H1 (cell line): Measurements from ENCODE around the gene TGM3. TPM values are rescaled to one million over a fixed set of nuclear protein-coding genes. Genes with fewer than 3 reads are reported as not detected.

Experiments used
- CTCF ChIA-PET: fragments of 300-600 bp; sonication (Branson Sonifier 250); formaldehyde crosslinking; loops from one replicate; lab custom pipeline; 2021; ENCODE audit not compliant: partially characterized antibody; lab: Charles Lee
- POLR2A ChIA-PET: fragments of 300-600 bp; sonication (Branson Sonifier 250); formaldehyde crosslinking; loops from one replicate; lab custom pipeline; 2021; ENCODE audit warnings: inconsistent platforms; ENCODE audit not compliant: partially characterized antibody; lab: Charles Lee
- DNase-seq, 2 experiments: peaks; one replicate each; pipeline versions ENCODE4 v3.0.0 to v3.0.0-alpha.2; 2010 to 2022; ENCODE audit warnings: low spot score in 2 of 2, low read depth in 1 of 2, mixed read lengths in 1 of 2
- FAIRE-seq: peaks from 2 replicates; lab custom pipeline; 2011; peaks lifted over from hg19 to GRCh38; lab: Jason Lieb, UNC
- H2AFZ ChIP-seq: 2 replicates; pipeline ENCODE4 v1.8.1; 2012; ENCODE audit warnings: low read length, inconsistent platforms
- H2AK5ac ChIP-seq: 2 replicates; pipeline ENCODE4 v1.6.1; 2013; ENCODE audit warnings: low read depth, low read length
- H2BK120ac ChIP-seq: replicated peaks from 2 replicates; pipeline ENCODE3; 2013; ENCODE audit warnings: low read depth, low read length, inconsistent platforms
- H2BK12ac ChIP-seq: 2 replicates; pipeline ENCODE4 v1.6.1; 2013; ENCODE audit warnings: low read depth, low read length
- H2BK15ac ChIP-seq: 2 replicates; pipeline ENCODE4 v1.6.1; 2013; ENCODE audit warnings: low read length
- H2BK20ac ChIP-seq: 2 replicates; pipeline ENCODE4 v1.6.1; 2013; ENCODE audit warnings: low read length
- H2BK5ac ChIP-seq: 2 replicates; pipeline ENCODE4 v1.6.1; 2013; ENCODE audit warnings: low read depth, low read length
- H3K14ac ChIP-seq: 2 replicates; pipeline ENCODE4 v1.6.1; 2013; ENCODE audit warnings: inconsistent platforms; ENCODE audit not compliant: insufficient read length
- H3K18ac ChIP-seq: 2 replicates; pipeline ENCODE4 v1.6.1; 2013; ENCODE audit warnings: low read length; ENCODE audit errors: extremely low read depth
- H3K23ac ChIP-seq: 2 replicates; pipeline ENCODE4 v1.6.1; 2013; ENCODE audit warnings: inconsistent platforms; ENCODE audit not compliant: insufficient read length
- H3K23me2 ChIP-seq: 2 replicates; pipeline ENCODE4 v1.6.1; 2013; ENCODE audit warnings: low read depth, low read length
- H3K27ac ChIP-seq: 2 replicates; pipeline ENCODE4 v1.6.1; 2011; ENCODE audit warnings: low read depth, low read length, inconsistent platforms
- H3K27me3 ChIP-seq, 4 experiments: replicated peaks in 1 of 4; 1 replicate in 1 of 4; 2 replicates in 3 of 4; pipeline versions ENCODE4 v1.6.1 to v1.8.1; 2011 to 2013; ENCODE audit warnings: low read length in 3 of 4, mild to moderate bottlenecking in 3 of 4, inconsistent platforms in 2 of 4, mixed read lengths in 2 of 4, moderate library complexity in 1 of 4; ENCODE audit not compliant: control insufficient read depth in 3 of 4, insufficient read depth in 3 of 4; ENCODE audit errors: extremely low read depth in 1 of 4
- H3K36me3 ChIP-seq, 4 experiments: 2 replicates each; pipeline versions ENCODE4 v1.6.1 to v1.8.1; 2011 to 2013; ENCODE audit warnings: mild to moderate bottlenecking in 4 of 4, low read length in 3 of 4, moderate library complexity in 2 of 4, control low read depth in 1 of 4, inconsistent platforms in 1 of 4; ENCODE audit not compliant: insufficient read depth in 4 of 4, control insufficient read depth in 2 of 4
- H3K4ac ChIP-seq: replicated peaks from 2 replicates; pipeline ENCODE3; 2013; ENCODE audit warnings: low read length, low read depth, mixed read lengths, inconsistent platforms; ENCODE audit not compliant: insufficient read length
- H3K4me1 ChIP-seq, 4 experiments: replicated peaks in 1 of 4; 1 replicate in 1 of 4; 2 replicates in 3 of 4; pipeline versions ENCODE4 v1.6.1 to v1.8.1; 2011 to 2013; ENCODE audit warnings: low read length in 3 of 4, inconsistent platforms in 2 of 4, mixed read lengths in 1 of 4; ENCODE audit not compliant: insufficient read depth in 4 of 4, control insufficient read depth in 3 of 4
- H3K4me2 ChIP-seq, 2 experiments: 2 replicates each; pipeline versions ENCODE4 v1.6.1 to v1.8.1; 2011 to 2013; ENCODE audit warnings: low read depth in 2 of 2, low read length in 2 of 2, control low read depth in 1 of 2, inconsistent platforms in 1 of 2, mild to moderate bottlenecking in 1 of 2; ENCODE audit not compliant: insufficient read depth in 1 of 2
- H3K4me3 ChIP-seq, 4 experiments: fragments of 200-600, 300-600 bp in 1 of 4; sonication (generic), shearing (Covaris generic), sonication (Bioruptor Twin) in 1 of 4; 2 replicates each; pipeline versions ENCODE4 v1.5.1 to v1.8.1; 2011 to 2016; ENCODE audit warnings: low read length in 4 of 4, low read depth in 3 of 4, control low read depth in 2 of 4, inconsistent platforms in 2 of 4, mild to moderate bottlenecking in 2 of 4, mixed read lengths in 1 of 4, moderate library complexity in 1 of 4; ENCODE audit not compliant: insufficient read depth in 2 of 4; ENCODE audit errors: extremely low read depth in 1 of 4
- H3K56ac ChIP-seq: replicated peaks from 2 replicates; pipeline ENCODE3; 2013; ENCODE audit warnings: low read depth, mild to moderate bottlenecking, mixed read lengths, low read length, inconsistent platforms; ENCODE audit not compliant: insufficient read length
- H3K79me1 ChIP-seq: 2 replicates; pipeline ENCODE4 v1.6.1; 2013; ENCODE audit warnings: low read depth, low read length, control low read depth
- H3K79me2 ChIP-seq, 2 experiments: 2 replicates each; pipeline versions ENCODE4 v1.6.1 to v1.8.1; 2012 to 2013; ENCODE audit warnings: low read length in 2 of 2, mild to moderate bottlenecking in 2 of 2, inconsistent platforms in 1 of 2; ENCODE audit not compliant: insufficient read depth in 2 of 2, control insufficient read depth in 1 of 2
- H3K9ac ChIP-seq, 4 experiments: replicated peaks in 1 of 4; 1 replicate in 1 of 4; 2 replicates in 3 of 4; pipeline versions ENCODE4 v1.6.1 to v1.8.1; 2011 to 2013; ENCODE audit warnings: low read depth in 3 of 4, low read length in 3 of 4, control low read depth in 2 of 4, mild to moderate bottlenecking in 2 of 4, moderate library complexity in 2 of 4, inconsistent platforms in 1 of 4; ENCODE audit errors: extremely low read depth in 1 of 4
- H3K9me3 ChIP-seq, 2 experiments: 2 replicates each; pipeline versions ENCODE4 v1.6.1 to v1.8.1; 2012 to 2013; ENCODE audit warnings: mild to moderate bottlenecking in 2 of 2, moderate library complexity in 2 of 2, control low read depth in 1 of 2, inconsistent platforms in 1 of 2, low read depth in 1 of 2, low read length in 1 of 2, mixed read lengths in 1 of 2; ENCODE audit not compliant: insufficient read depth in 2 of 2
- H4K20me1 ChIP-seq, 2 experiments: replicated peaks in 1 of 2; 2 replicates each; pipeline versions ENCODE3 to v1.8.1; 2011 to 2013; ENCODE audit warnings: inconsistent platforms in 2 of 2, low read length in 2 of 2, mild to moderate bottlenecking in 1 of 2; ENCODE audit not compliant: insufficient read depth in 2 of 2, control insufficient read depth in 1 of 2
- H4K5ac ChIP-seq: 2 replicates; pipeline ENCODE4 v1.6.1; 2013; ENCODE audit warnings: low read length, low read depth, mixed read lengths, inconsistent platforms; ENCODE audit not compliant: insufficient read length
- H4K8ac ChIP-seq: 2 replicates; pipeline ENCODE4 v1.8.0; 2013; ENCODE audit warnings: mild to moderate bottlenecking, moderate library complexity, low read length, inconsistent platforms; ENCODE audit not compliant: insufficient read depth; ENCODE audit errors: extremely low read depth
- H4K91ac ChIP-seq: replicated peaks from 2 replicates; pipeline ENCODE3; 2013; ENCODE audit warnings: low read length, mixed read lengths, inconsistent platforms; ENCODE audit not compliant: insufficient read length
- ATF2 ChIP-seq: IDR thresholded peaks from 2 replicates; pipeline ENCODE4 v1.6.1; 2012; ENCODE audit warnings: low read length, inconsistent platforms
- BACH1 ChIP-seq: IDR thresholded peaks from 2 replicates; pipeline ENCODE4 v1.6.1; 2012; ENCODE audit warnings: low read length, improper control_type of control experiment
- BCL11A ChIP-seq, 2 experiments: IDR thresholded peaks; one replicate each; pipeline ENCODE4 v1.6.1; 2011; ENCODE audit warnings: low read depth in 2 of 2, low read length in 2 of 2, mild to moderate bottlenecking in 2 of 2
- CBX8 ChIP-seq: fragments of 300-800, 300-1000 bp; sonication (generic); IDR thresholded peaks from 2 replicates; pipeline ENCODE4 v1.7.1; 2016; ENCODE audit warnings: low read depth, low read length, borderline replicate concordance
- CHD1 ChIP-seq: IDR thresholded peaks from 2 replicates; pipeline ENCODE4 v1.6.1; 2012; ENCODE audit warnings: low read depth, low read length, improper control_type of control experiment
- CREB1 ChIP-seq: IDR thresholded peaks from 2 replicates; pipeline ENCODE4 v1.6.1; 2012; ENCODE audit warnings: inconsistent platforms
- E2F6 ChIP-seq: IDR thresholded peaks from 2 replicates; pipeline ENCODE4 v1.6.1; 2012; ENCODE audit warnings: inconsistent platforms
- HDAC6 ChIP-seq: IDR thresholded peaks from one replicate; pipeline ENCODE4 v1.7.1; 2012; ENCODE audit warnings: low read depth, mild to moderate bottlenecking, inconsistent platforms, low read length, moderate library complexity
- JUN ChIP-seq: IDR thresholded peaks from 2 replicates; pipeline ENCODE4 v1.6.1; 2011; ENCODE audit warnings: low read depth, mild to moderate bottlenecking, improper control_type of control experiment, low read length
- PHF8 ChIP-seq: fragments of 200-600 bp; sonication (generic); conservative IDR thresholded peaks from 2 replicates; pipeline ENCODE4 v1.7.1; 2012; ENCODE audit warnings: low read depth, mild to moderate bottlenecking, inconsistent platforms, low read length, moderate library complexity
- RAD21 ChIP-seq, 2 experiments: IDR thresholded peaks in 1 of 2; conservative IDR thresholded peaks in 1 of 2; 2 replicates each; pipeline ENCODE4 v1.6.1; 2011; ENCODE audit warnings: low read depth in 2 of 2, low read length in 2 of 2, improper control_type of control experiment in 1 of 2, inconsistent platforms in 1 of 2, mild to moderate bottlenecking in 1 of 2, moderate library complexity in 1 of 2
- TCF12 ChIP-seq: IDR thresholded peaks from 2 replicates; pipeline ENCODE4 v1.6.1; 2011; ENCODE audit warnings: low read depth, mild to moderate bottlenecking, low read length
- WGBS, 2 experiments: shearing (Covaris generic) in 1 of 2; methylation state at CpG; one replicate each; pipeline versions ENCODE4 v1.1.6 to v1.1.7; 2013 to 2015; ENCODE audit warnings: low lambda C conversion rate in 2 of 2, mixed read lengths in 2 of 2, inconsistent platforms in 1 of 2, low coverage in 1 of 2, missing lambda C conversion rate in 1 of 2; ENCODE audit not compliant: insufficient replicate concordance in 2 of 2, insufficient coverage in 1 of 2, insufficient read length in 1 of 2; ENCODE audit errors: extremely low coverage in 1 of 2, missing lambda C conversion rate in 1 of 2; 5-methylcytosine and 5-hydroxymethylcytosine counted together
- polyA plus RNA-seq, 7 experiments: library from polyadenylated mRNA; depleted of rRNA in 3 of 7; stranded (reverse) in 5 of 7; unstranded in 2 of 7; fragments of >200 nt in 5 of 7; fragments of 200-250 nt in 2 of 7; gene quantifications; 1 replicate in 5 of 7; 2 replicates in 1 of 7; 4 replicates in 1 of 7; pipeline versions ENCODE4 v1.2.1 to v1.2.3, GENCODE V29; 2011 to 2013; ENCODE audit warnings: missing spikeins in 2 of 7, mixed read lengths in 2 of 7
- total RNA-seq: library from RNA; stranded (reverse); fragmentation: NEBNext Ultra II Directional; extraction: Animal tissue kit (Norgen Biotek cat#: 25700); gene quantifications from 2 replicates; pipeline ENCODE4 v1.2.1, GENCODE V29; 2021

The TGM3 gene
- total and polyA plus RNA-seq, 2 of the 8 experiments (the other 6 are each of a cell fraction or from before 2014, with no cell fraction given), result 0.12 TPM; not detected in 1

GRCh38 chr20:2259731-2260130, 36.1 kb upstream of the TGM3 start:
- Histone ChIP-seq H2BK5ac (no peak overlapping the region), H3K9me3 (no peaks in the 10 kb centered on the region), H2AFZ (no peak overlapping the region), H3K14ac (no peak overlapping the region), H3K4me1 (peaks cover 0 to 4% (median 0%) of the 10 kb centered on the region in 4 experiments; a peak in 3 of 7 replicates), H3K79me2 (no peaks in the 10 kb centered on the region), H2AK5ac (no peak overlapping the region), H3K9ac (no peak overlapping the region), H4K8ac (no peak overlapping the region), H3K23ac (no peak overlapping the region), H3K27ac (no peak overlapping the region), H2BK120ac (no peak overlapping the region), H3K4me2 (no peak overlapping the region), H2BK20ac (no peak overlapping the region), H4K20me1 (no peaks in the 10 kb centered on the region), H4K5ac (no peak overlapping the region), H3K4me3 (no peak overlapping the region), H2BK12ac (no peak overlapping the region), H4K91ac (no peak overlapping the region), H3K18ac (no peak overlapping the region), H3K79me1 (no peaks in the 10 kb centered on the region), H3K27me3 (no peaks in the 10 kb centered on the region), H3K4ac (no peak overlapping the region), H3K36me3 (no peaks in the 10 kb centered on the region), H3K56ac (no peak overlapping the region), H3K23me2 (0 out of 2 replicates have a peak, but pooled peaks cover 2% of the 10 kb centered on the region), H2BK15ac (no peak overlapping the region)
- 95% methylated on average over 6 of the region's 6 CpGs; no CpG with 5 or more reads in 1 of the 2 experiments for WGBS, 2 experiments
- no peak for FAIRE-seq
- ChIA-PET POLR2A (no interaction called here), CTCF (no interaction called here)
- no peak for DNase-seq
- no peak for TF ChIP-seq JUN
- TF ChIP-seq ATF2, result no peak
- TF ChIP-seq CHD1, result no peak
- no peak for TF ChIP-seq HDAC6
- TF ChIP-seq BCL11A (IDR thresholded peaks at IDR 0.05; ENCODE audit: low read depth in 2 of 2, low read length in 2 of 2), result no peak
- no peak for TF ChIP-seq TCF12
- no peak for TF ChIP-seq CBX8
- TF ChIP-seq CREB1, result no peak
- TF ChIP-seq BACH1, result no peak
- no peak for TF ChIP-seq E2F6
- no peak for TF ChIP-seq PHF8
- TF ChIP-seq RAD21 (IDR thresholded peaks at IDR 0.05 in 1 of 2, conservative IDR thresholded peaks at IDR 0.05 in 1 of 2; ENCODE audit: low read depth in 2 of 2, low read length in 2 of 2), result no peak
